Head of caudate nucleus (tissue), 42 donors: ENCODE data around the gene HSPA5.
"Not testable (repeated sequence)": the region's sequence is repeated elsewhere in the genome, so short reads cannot be mapped to it uniquely, and the experiment has no call there.

Experiments used
- DNase-seq, 42 donors: peaks; one replicate each; pipeline versions ENCODE4 v3.0.0 to v3.0.0-alpha.2; 2020 to 2021; ENCODE audit warnings: mixed read lengths in 7 of 42
- intact Hi-C: fragments of 100-400 bp; cut with DNase I; formaldehyde crosslinking; loops from one replicate; pipeline ENCODE4 v1.15.0; 2022

The HSPA5 gene

GRCh38 chr9:125202846-125203618 lies 38.1 kb downstream of the HSPA5 start:
- no peak for DNase-seq
- intact Hi-C loops: no loop called here

GRCh38 chr9:125200216-125201047 lies 40.7 kb downstream of the HSPA5 start, which contains the start of gene RABEPK:
Gene RABEPK (plus strand): TSS chr9:125200542. CDS start chr9:125203014, 2,472 bp downstream.
- intact Hi-C loops: no loop called here
- peak; percentile 81 to 96 (median 93) for DNase-seq

DNA sequence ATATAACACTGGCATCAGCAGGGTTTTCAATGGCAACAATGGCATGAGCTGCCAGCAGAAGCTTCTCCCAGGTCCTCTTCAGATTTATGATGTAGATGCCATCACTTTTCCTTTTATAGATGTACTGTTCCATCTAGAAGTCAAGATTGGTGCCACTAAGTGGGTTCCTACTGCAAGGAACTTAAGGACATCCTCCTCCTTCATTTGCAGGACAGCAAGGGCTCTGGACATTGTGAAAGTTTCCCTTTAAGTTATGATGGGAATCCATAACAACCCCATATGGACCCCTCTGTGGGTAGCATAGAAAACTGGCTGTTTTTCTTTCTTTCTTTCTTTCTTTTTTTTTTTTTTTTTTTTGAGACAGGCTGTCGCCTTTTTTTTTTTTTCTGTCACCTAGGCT lies 45.6 kb downstream of the HSPA5 start:
- intact Hi-C loops: not testable (repeated sequence)

DNA sequence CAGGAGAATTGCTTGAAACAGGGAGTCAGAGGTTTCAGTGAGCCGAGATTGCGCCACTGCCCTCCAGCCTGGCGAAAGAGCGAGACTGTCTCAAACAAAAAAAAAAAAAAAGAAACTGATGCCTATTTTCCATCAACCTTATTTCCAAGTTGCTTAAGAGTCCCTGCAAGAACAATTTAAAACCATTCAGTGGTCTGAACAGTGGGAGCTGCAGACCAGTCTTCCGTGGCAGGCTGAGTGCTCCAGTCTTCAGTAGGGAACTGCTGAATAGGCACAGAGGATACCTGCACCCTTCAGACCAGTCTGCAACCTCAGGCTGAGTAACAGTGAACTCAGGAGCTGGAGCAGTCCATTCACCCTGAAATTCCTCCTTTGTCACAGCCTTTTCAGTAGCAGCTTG lies 46.7 kb downstream of the HSPA5 start:
- intact Hi-C loops, DNase-seq: not testable (repeated sequence)

More for the DNA sequence above, 45.6 kb downstream of the HSPA5 start:
- not testable (repeated sequence) for DNase-seq

DNA sequence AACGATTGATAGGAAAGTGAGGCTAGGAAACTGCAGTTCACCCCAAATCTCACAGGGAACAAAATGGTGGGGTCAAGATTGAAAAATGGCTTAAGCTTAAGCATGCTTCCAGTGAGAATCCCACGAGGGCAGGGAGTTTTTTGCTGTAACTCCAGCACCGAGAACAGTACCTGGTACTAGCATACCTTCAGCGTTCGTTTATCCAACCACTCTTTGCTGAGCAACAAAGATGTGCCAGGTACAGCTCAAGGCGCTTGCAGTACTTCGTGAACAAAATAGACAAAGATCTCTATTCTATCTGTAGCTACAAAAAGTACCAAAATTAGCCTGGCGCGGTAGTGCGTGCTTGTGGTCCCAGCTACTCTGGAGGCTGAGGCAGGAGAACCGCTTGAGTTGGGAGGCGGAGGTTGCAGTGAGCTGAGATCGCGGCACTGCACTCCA lies 50.8 kb downstream of the HSPA5 start:
- peak in 21 of 42 donors; percentile 5 to 51 (median 16) for DNase-seq
- intact Hi-C loops: loop anchor here (2.0 kb wide), 1 partner anchor 50 kb away; the partner anchor contains the start of gene HSPA5

- DNase-seq: peak; percentile 95 to 99 (median 99)
- intact Hi-C loops: loop anchor here (2.0 kb wide), 1 partner anchor 51 kb away; the partner anchor contains the start of gene HSPA5
Observed at GRCh38 chr9:125189361-125190289, 51.5 kb downstream of the HSPA5 start, which contains the start of gene PPP6C. Gene PPP6C (minus strand): TSS chr9:125189803. CDS start chr9:125189718, 85 bp downstream.

DNA sequence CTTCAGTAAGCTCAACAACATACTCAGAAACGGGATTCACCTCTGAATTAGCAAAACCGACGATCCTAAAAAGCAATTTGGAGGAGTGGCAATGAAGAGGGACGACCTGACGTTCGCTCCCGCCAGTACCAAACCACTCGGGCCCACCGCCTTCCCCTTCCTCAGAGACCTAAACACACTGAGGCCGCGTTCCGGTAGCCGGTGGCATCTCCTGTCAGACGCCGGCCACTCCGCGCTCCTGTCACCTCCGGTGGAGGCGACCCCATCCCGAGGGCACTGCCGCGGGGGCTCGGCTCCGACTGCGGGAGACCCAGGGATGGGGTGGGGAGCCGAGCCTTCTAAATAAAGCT lies 52.2 kb downstream of the HSPA5 start:
- peak in 13 of 42 donors; percentile 4 to 45 (median 25) for DNase-seq
- intact Hi-C loops: no loop called here
